WERI-Rb-1 (cell line): ENCODE data around the gene CYB5R4.

Source experiments
- DNase-seq: peaks from one replicate; pipeline ENCODE4 v3.0.0-alpha.2; 2020
- H3K27ac ChIP-seq: fragments of 250-450 bp; sonication (Bioruptor Pico); 2 replicates; pipeline ENCODE4 v1.5.1; 2020; ENCODE audit warnings: mild to moderate bottlenecking, moderate library complexity
- H3K27me3 ChIP-seq: fragments of 250-450 bp; sonication (Bioruptor Pico); 2 replicates; pipeline ENCODE4 v1.5.1; 2021; ENCODE audit warnings: mild to moderate bottlenecking, low read depth, moderate library complexity; ENCODE audit not compliant: insufficient read depth, severe bottlenecking
- H3K36me3 ChIP-seq: fragments of 250-450 bp; sonication (Bioruptor Pico); 2 replicates; pipeline ENCODE4 v1.5.1; 2020; ENCODE audit warnings: mild to moderate bottlenecking, moderate library complexity
- H3K4me3 ChIP-seq: 2 replicates; pipeline ENCODE4 v1.5.1; 2011; ENCODE audit warnings: low read depth, mild to moderate bottlenecking, control low read depth, low read length
- H3K9me3 ChIP-seq: fragments of 250-450 bp; sonication (Bioruptor Pico); 2 replicates; pipeline ENCODE4 v1.5.1; 2021; ENCODE audit warnings: mild to moderate bottlenecking, moderate library complexity; ENCODE audit not compliant: severe bottlenecking
- TF ChIP-seq, protein P1 (sequence below): IDR thresholded peaks from 2 replicates; pipeline ENCODE4 v1.5.1; 2011; ENCODE audit warnings: low read depth, mild to moderate bottlenecking, control low read depth, inconsistent platforms, low read length

Gene CYB5R4

DNA sequence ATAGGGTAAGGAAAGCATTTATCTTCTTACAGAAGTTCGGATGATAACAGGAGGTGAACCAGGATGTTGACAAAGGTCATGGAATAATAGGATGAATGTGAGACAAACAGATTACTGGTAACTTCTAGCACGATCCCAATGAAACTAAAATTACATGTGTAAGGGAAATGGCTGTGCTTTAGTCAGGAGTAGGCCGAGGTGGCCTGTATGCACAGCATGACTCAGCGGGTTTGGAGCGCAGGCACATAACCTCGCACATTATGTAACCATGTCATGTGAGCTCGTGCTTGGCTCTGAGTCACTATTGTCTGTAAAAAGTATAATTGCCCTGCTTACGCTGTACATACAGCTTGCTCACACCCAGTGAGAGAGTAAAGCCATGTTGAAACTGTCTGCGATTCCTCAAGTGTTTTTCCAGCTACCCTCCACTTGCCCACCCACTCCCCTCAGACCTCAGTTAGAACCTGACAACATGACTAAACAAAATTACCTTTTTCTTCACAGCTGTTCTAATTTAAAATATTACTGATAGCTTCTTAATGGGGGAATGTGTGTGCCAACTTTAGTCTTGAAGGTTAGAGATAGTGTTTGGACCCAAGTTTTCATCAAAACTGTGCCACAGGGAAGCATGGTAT is 8.2 kb downstream of the CYB5R4 start:
- peaks cover 30% of the 10 kb centered on the region for H3K36me3 ChIP-seq
- peak; percentile 27 for DNase-seq
- no peaks in the 10 kb centered on the region for H3K9me3 ChIP-seq
- TF ChIP-seq, protein P1, sequence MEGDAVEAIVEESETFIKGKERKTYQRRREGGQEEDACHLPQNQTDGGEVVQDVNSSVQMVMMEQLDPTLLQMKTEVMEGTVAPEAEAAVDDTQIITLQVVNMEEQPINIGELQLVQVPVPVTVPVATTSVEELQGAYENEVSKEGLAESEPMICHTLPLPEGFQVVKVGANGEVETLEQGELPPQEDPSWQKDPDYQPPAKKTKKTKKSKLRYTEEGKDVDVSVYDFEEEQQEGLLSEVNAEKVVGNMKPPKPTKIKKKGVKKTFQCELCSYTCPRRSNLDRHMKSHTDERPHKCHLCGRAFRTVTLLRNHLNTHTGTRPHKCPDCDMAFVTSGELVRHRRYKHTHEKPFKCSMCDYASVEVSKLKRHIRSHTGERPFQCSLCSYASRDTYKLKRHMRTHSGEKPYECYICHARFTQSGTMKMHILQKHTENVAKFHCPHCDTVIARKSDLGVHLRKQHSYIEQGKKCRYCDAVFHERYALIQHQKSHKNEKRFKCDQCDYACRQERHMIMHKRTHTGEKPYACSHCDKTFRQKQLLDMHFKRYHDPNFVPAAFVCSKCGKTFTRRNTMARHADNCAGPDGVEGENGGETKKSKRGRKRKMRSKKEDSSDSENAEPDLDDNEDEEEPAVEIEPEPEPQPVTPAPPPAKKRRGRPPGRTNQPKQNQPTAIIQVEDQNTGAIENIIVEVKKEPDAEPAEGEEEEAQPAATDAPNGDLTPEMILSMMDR: no peak
- H3K4me3 ChIP-seq: no peak overlapping the region
- no peaks in the 10 kb centered on the region for H3K27me3 ChIP-seq
- H3K27ac ChIP-seq: no peak overlapping the region

DNA sequence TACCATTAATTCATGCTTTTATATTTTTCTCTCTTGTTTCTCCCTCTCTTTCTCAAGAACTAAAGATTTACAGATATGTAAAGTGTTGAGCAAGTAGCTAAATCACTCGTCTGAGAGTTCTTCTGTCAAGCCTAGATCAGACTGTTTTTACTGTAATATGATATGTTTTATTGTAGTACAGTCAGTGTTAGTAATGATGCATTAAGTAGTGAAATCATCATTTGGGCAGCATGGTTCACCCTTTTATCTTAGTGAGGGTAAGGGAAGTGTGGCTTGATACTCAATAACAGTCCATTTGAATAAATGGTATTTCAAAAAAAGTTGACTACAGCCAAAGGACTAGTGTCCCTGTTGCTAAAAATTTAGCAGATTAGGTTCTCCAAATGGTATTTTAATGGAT is 9.2 kb downstream of the CYB5R4 start:
- no peak overlapping the region for H3K27ac ChIP-seq
- no peak overlapping the region for H3K4me3 ChIP-seq
- TF ChIP-seq, protein P1: no peak
- peaks cover 30% of the 10 kb centered on the region for H3K36me3 ChIP-seq
- DNase-seq: no peak
- no peaks in the 10 kb centered on the region for H3K27me3 ChIP-seq
- H3K9me3 ChIP-seq: no peaks in the 10 kb centered on the region

DNA sequence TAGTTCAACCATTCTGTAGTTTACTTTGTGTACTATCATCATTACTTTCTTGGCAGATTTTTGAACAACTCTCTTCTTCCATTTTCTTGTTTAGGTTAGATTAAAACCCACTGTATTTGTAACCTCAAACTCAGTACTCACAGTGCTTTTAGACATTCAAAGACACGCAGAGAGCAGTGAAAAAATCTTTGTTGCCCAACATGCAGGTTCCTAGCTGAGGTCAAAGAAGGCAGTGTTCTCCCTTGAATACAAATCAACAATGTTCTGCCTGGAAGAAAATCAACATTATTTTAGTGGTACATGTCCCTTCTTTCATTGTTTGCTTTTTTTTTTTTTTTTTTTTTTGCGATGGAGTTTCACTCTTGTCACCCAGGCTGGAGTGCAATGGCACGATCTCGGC is 11.2 kb downstream of the CYB5R4 start:
- H3K4me3 ChIP-seq: no peak overlapping the region
- H3K9me3 ChIP-seq: no peaks in the 10 kb centered on the region
- TF ChIP-seq, protein P1: no peak
- H3K27ac ChIP-seq: no peak overlapping the region
- no peaks in the 10 kb centered on the region for H3K27me3 ChIP-seq
- no peak for DNase-seq
- peaks cover 22% of the 10 kb centered on the region for H3K36me3 ChIP-seq

DNA sequence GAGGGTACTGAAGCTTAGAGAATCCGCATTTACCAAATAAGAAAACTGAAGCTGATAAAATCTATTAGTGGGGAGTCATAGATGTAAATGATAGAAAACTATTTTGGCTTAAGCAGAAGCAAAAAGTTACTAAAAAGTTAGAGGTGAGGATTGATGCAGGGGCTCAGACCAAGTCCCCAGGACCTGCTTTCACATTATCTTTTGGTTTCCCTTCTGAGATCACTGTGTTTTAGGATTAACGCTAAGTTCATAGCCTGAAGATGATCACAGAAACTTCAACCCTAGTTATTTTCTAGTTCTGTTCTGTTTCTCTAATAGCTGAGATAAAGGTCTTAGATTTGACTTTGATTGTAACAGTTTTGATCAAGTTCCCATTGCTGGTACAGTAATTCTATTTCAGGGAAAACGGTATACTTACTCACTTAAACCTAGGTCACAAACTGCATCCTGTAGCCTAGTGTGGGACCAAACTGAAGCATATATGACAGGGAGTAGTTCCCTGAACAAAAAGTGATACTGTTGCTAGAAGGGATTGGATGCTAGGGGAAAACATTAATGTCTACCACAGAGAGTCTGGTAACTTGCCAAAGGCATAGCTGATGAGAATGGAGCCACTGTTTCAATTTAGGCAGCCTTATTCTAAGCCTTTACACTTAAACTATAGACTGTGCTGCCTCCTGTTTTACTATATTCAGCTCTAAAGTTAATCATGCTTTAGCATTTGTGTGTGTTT is 13.1 kb downstream of the CYB5R4 start:
- peaks cover 10% of the 10 kb centered on the region for H3K36me3 ChIP-seq
- no peaks in the 10 kb centered on the region for H3K9me3 ChIP-seq
- TF ChIP-seq, protein P1: no peak
- H3K27me3 ChIP-seq: no peaks in the 10 kb centered on the region
- H3K27ac ChIP-seq: no peak overlapping the region
- no peak overlapping the region for H3K4me3 ChIP-seq
- no peak for DNase-seq

DNA sequence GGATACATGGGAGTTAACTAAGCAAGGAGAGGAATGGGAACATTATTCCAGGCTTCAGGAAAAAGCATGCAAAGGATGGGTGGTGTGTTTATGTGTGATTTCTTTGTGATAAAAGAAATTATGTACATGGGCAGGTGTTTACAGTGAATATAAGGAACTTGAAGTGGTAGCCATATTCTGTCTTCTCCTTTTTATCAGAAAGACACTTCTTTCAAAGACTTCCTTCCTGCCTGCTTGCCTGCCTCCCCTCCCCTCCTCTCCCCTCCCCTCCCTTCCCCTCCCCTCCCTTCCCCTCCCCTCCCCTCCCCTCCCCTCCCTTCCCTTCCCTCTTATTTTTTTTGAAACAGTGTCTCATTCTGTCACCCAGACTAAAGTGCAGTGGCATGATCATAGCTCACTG is 14.4 kb downstream of the CYB5R4 start:
- no peaks in the 10 kb centered on the region for H3K27me3 ChIP-seq
- no peak overlapping the region for H3K4me3 ChIP-seq
- TF ChIP-seq, protein P1: no peak
- DNase-seq: no peak
- peaks cover 3% of the 10 kb centered on the region; the same call in 1 of the 2 replicates for H3K36me3 ChIP-seq
- H3K9me3 ChIP-seq: no peaks in the 10 kb centered on the region
- no peak overlapping the region for H3K27ac ChIP-seq
